Lower leg skin (tissue), 4 donors: ENCODE measurements around the gene ATP6V0D1. TPM values are rescaled to one million over a fixed set of nuclear protein-coding genes. Genes with fewer than 3 reads are reported as not detected.
"Not testable (repeated sequence)": the region's sequence is repeated elsewhere in the genome, so short reads cannot be mapped to it uniquely, and the experiment has no call there.

Experiments used
- DNase-seq, 2 donors: peaks; one replicate each; pipeline ENCODE4 v3.0.0-alpha.2; 2019; ENCODE audit warnings: low spot score in 2 of 2
- H3K4me3 ChIP-seq: fragments of 200-600 bp; sonication (generic); 2 replicates; pipeline ENCODE4 v1.5.1; 2017; ENCODE audit warnings: mild to moderate bottlenecking, low read depth; ENCODE audit not compliant: poor library complexity, severe bottlenecking
- CTCF ChIP-seq, 3 donors: fragments of 450-650 bp; IDR thresholded peaks; one replicate each; pipeline ENCODE4 v1.5.1; 2016; ENCODE audit warnings: antibody characterized with exemption in 3 of 3, mild to moderate bottlenecking in 3 of 3, moderate library complexity in 2 of 3
- POLR2A ChIP-seq, 2 donors: fragments of 450-650 bp; IDR thresholded peaks; one replicate each; pipeline ENCODE4 v1.6.1; 2016 to 2017; ENCODE audit warnings: antibody characterized with exemption in 2 of 2, mild to moderate bottlenecking in 1 of 2, moderate library complexity in 1 of 2
- WGBS, 2 donors: methylation state at CpG; one replicate each; pipeline ENCODE4 v1.1.5; 2018; 5-methylcytosine and 5-hydroxymethylcytosine counted together
- intact Hi-C: fragments of 100-400 bp; cut with DNase I; formaldehyde crosslinking; loops from one replicate; pipeline ENCODE4 v1.15.0; 2023; ENCODE audit warnings: low total_unique reads
- total RNA-seq, 4 donors: library from RNA; depleted of rRNA; stranded (reverse); fragments of >200 nt; gene quantifications; one replicate each; pipeline ENCODE4 v1.1.0, GENCODE V29; 2016

The ATP6V0D1 gene
- total RNA-seq, 4 donors from 2014 or later = 114 to 141 (median 131) TPM

DNA sequence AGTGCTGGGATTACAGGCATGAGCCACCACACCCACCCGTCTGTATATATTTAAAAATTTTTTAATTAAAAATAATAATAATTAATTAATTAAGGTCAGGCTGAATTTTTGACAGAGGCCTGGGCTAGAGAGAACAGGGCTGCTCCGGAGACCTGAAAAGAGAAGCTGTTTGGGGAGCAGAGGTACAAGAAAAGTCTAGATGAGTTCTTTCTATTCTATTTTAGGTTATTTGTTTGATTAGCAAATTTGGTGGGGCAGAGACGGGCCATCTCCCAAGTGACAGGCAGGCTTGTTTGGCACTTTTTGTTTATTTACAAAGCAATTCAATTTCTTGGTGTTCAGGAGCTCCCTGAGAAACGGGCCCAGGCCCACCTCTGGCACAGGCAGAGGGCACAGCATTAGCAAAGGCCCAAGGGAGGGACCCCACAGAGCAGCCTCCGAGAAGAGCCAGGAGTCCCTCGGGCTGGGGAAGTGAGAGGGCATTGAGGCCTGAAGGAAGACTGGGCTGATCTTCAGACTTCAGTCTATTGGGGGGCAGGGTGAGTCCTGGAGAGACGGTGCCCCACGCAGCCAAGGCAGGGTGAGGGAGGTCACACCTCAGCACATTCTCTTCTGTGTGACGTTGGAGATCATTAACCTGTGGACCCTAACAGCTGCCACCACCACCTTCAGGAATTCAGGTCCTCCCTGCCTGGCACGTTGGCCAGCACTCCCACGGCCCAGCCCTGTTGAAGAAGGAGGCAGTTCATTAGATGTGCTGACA, 36.9 kb upstream of the ATP6V0D1 start:
- TF ChIP-seq POLR2A (IDR thresholded peaks at IDR 0.05) (no peak), CTCF (IDR thresholded peaks at IDR 0.05) (no peak)
- H3K4me3 ChIP-seq = no peak overlapping the region
- DNase-seq = no peak
- intact Hi-C loops = no loop called here
- WGBS, 2 donors = 83 to 84% methylated on average over 11 of the region's 11 CpGs

GRCh38 chr16:67517155-67517445, 36.1 kb upstream of the ATP6V0D1 start:
- no peak for DNase-seq
- TF ChIP-seq CTCF (IDR thresholded peaks at IDR 0.05) = no peak
- no peak for TF ChIP-seq POLR2A (IDR thresholded peaks at IDR 0.05)
- WGBS, 2 donors = 71 to 79% methylated on average over 3 of the region's 3 CpGs
- intact Hi-C loops = no loop called here
- H3K4me3 ChIP-seq = no peak overlapping the region

DNA sequence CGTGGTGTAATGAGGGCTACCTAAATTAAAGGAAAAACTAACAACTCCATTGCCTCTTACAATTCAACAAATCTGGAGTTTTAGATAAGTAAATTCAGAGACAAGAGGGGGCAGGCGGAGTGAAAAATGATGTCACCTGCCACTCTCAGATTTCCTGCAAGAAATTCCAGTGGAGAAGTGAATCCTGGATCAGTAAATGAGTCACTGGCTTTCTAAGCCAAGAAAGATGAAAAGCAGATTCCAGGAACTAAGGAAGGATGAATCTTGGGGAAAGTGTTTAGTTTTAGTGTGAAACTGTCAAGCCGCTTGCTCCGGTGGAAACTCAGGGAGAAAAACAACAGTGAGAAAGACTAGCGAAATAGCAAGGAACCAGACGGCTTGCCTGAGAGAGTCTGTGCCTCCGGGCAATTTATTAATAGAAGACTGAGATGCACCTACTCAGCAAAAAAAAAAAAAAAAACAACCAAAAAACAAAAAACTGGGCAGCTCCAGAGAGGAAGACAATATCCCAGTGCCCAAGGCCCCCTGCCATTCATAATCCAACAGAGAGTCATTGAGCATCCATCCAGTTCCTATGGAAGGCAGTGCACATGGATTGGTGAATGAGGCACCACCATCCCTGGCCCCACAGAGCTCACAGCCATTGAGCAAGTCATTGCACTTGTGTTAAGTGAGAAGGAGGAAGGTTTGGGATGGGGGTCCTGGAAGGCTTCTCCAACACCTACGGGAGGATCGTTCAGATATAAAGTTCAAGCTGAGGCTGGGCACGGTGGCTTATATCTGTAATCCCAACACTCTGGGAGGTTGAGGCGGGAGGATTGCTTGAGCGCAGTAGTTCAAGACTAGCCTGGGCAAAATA, 35.6 kb upstream of the ATP6V0D1 start:
- 67 to 73% methylated on average over 12 of the region's 12 CpGs for WGBS, 2 donors
- no peak for DNase-seq
- intact Hi-C loops = no loop called here
- H3K4me3 ChIP-seq = no peak overlapping the region
- TF ChIP-seq POLR2A (IDR thresholded peaks at IDR 0.05) (no peak), CTCF (IDR thresholded peaks at IDR 0.05) (no peak)

- 8 to 15% methylated on average over 8 of the region's 8 CpGs for WGBS, 2 donors
- no peak for TF ChIP-seq POLR2A (IDR thresholded peaks at IDR 0.05)
- no peak for TF ChIP-seq CTCF (IDR thresholded peaks at IDR 0.05)
- DNase-seq = peak; percentile 89 to 96
- intact Hi-C loops = no loop called here
- H3K4me3 ChIP-seq = no peak overlapping the region
Measured at GRCh38 chr16:67514382-67514828, 33.4 kb upstream of the ATP6V0D1 start.

DNA sequence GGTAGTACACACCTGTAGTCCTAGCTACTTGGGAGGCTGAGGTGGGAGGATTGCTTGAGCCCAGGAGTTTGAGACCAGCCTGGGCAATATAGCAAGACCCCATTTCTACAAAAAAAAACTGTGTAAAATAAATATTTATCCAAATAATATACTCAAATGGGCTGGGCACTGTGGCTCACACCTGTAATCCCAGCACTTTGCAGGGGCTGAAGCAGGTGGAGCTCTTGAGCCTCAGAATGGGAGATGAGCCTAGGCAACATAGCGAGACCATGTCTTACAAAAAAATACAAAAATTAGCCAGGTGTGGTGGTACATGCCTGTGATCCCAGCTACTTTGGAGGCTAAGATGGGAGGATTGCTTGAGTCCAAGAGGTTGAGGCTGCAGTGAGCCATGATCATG, 32.9 kb upstream of the ATP6V0D1 start:
- DNase-seq, H3K4me3 ChIP-seq, intact Hi-C loops: not testable (repeated sequence)
- WGBS, 2 donors = 94 to 100% methylated on average over 1 of the region's 1 CpG

- DNase-seq = no peak
- 84 to 95% methylated on average over 4 of the region's 4 CpGs for WGBS, 2 donors
- no peak overlapping the region for H3K4me3 ChIP-seq
- no peak for TF ChIP-seq POLR2A (IDR thresholded peaks at IDR 0.05)
- TF ChIP-seq CTCF (IDR thresholded peaks at IDR 0.05) = no peak
- intact Hi-C loops = no loop called here
Measured at GRCh38 chr16:67509016-67509415, 28.1 kb upstream of the ATP6V0D1 start.
